Activated CD4-positive, alpha-beta T cell treated with anti-CD3 and anti-CD28 coated beads for 36 hours (primary cell): ENCODE data around the gene RCSD1. TPM values are rescaled to one million over a fixed set of nuclear protein-coding genes. Genes with fewer than 3 reads are reported as not detected.

Source experiments
- ATAC-seq: fragments of 200-7000 bp; cut with Tn5 transposase; one replicate; pipeline ENCODE4 v1.10.0; 2021; ENCODE audit warnings: mild to moderate bottlenecking, moderate library complexity
- CTCF ChIA-PET: fragments of 350-600 bp; sonication (Branson Sonifier 250); formaldehyde crosslinking; loops from one replicate; lab custom pipeline; 2021; ENCODE audit warnings: antibody characterized with exemption; lab: Charles Lee
- POLR2A ChIA-PET: fragments of 350-600 bp; sonication (Branson Sonifier 250); formaldehyde crosslinking; loops from one replicate; lab custom pipeline; 2021; ENCODE audit warnings: antibody characterized with exemption, inconsistent platforms; lab: Charles Lee
- DNase-seq: peaks from one replicate; pipeline ENCODE4 v3.0.0-alpha.2; 2020
- H3K27ac Mint-ChIP-seq: one replicate; pipeline ENCODE4 v1.8.0; 2021; ENCODE audit warnings: mixed read lengths
- H3K27me3 Mint-ChIP-seq: one replicate; pipeline ENCODE4 v1.8.0; 2021; ENCODE audit warnings: mixed read lengths
- H3K36me3 Mint-ChIP-seq: one replicate; pipeline ENCODE4 v1.8.0; 2021; ENCODE audit warnings: low read depth, mixed read lengths
- H3K4me1 Mint-ChIP-seq: one replicate; pipeline ENCODE4 v1.8.0; 2021; ENCODE audit warnings: mixed read lengths
- H3K4me3 Mint-ChIP-seq: one replicate; pipeline ENCODE4 v1.8.0; 2021; ENCODE audit warnings: mild to moderate bottlenecking, moderate library complexity, mixed read lengths
- H3K9me3 Mint-ChIP-seq: one replicate; pipeline ENCODE4 v1.8.0; 2021; ENCODE audit warnings: low read depth, mixed read lengths
- intact Hi-C, 2 experiments: fragments of 100-400 bp; cut with DNase I in 1 of 2; cut with micrococcal nuclease in 1 of 2; formaldehyde crosslinking; loops; one replicate each; pipeline versions ENCODE4 v1.14.2 to v1.15.1; 2022 to 2024; cut with DNase I, micrococcal nuclease
- total RNA-seq, 2 experiments: library from RNA; stranded (reverse); gene quantifications; one replicate each; pipeline ENCODE4 v1.2.3, GENCODE V29; 2021

The RCSD1 gene
- total RNA-seq, 2 experiments from 2014 or later = 59.9 to 62.0 TPM

GRCh38 chr1:167705250-167705649 is 75.2 kb downstream of the RCSD1 start:
- H3K27ac Mint-ChIP-seq = no peak overlapping the region
- H3K4me3 Mint-ChIP-seq = no peak overlapping the region
- ChIA-PET CTCF (interaction anchor here (1.6 to 3.2 kb wide), 2 partner anchors 10 to 17 kb away, joined by 4 to 15 read pairs; no protein-coding TSS in a partner anchor), POLR2A (no interaction called here)
- peaks cover 18% of the 10 kb centered on the region for H3K36me3 Mint-ChIP-seq
- no peak for ATAC-seq
- H3K4me1 Mint-ChIP-seq = peaks cover 25% of the 10 kb centered on the region
- no peak for DNase-seq
- H3K9me3 Mint-ChIP-seq = no peaks in the 10 kb centered on the region
- intact Hi-C loops = no loop called here
- H3K27me3 Mint-ChIP-seq = no peaks in the 10 kb centered on the region

GRCh38 chr1:167706363-167706762 is 76.3 kb downstream of the RCSD1 start:
- H3K27me3 Mint-ChIP-seq = no peaks in the 10 kb centered on the region
- intact Hi-C loops = no loop called here
- no peaks in the 10 kb centered on the region for H3K9me3 Mint-ChIP-seq
- no peak for DNase-seq
- H3K4me3 Mint-ChIP-seq = no peak overlapping the region
- ChIA-PET CTCF (interaction anchor here (0.6 to 3.2 kb wide), 4 partner anchors 8 to 173 kb away, joined by 3 to 15 read pairs (median 5); no protein-coding TSS in a partner anchor), POLR2A (no interaction called here)
- H3K27ac Mint-ChIP-seq = peak overlapping the region; percentile 30
- peaks cover 18% of the 10 kb centered on the region for H3K36me3 Mint-ChIP-seq
- ATAC-seq = no peak
- peaks cover 25% of the 10 kb centered on the region for H3K4me1 Mint-ChIP-seq

GRCh38 chr1:167706931-167707877 is 77.2 kb downstream of the RCSD1 start:
- intact Hi-C loops = no loop called here
- ChIA-PET CTCF (interaction anchor here (0.9 to 1.4 kb wide), 5 partner anchors 9 to 96 kb away, joined by 3 to 7 read pairs (median 3); partner anchors contain the start of gene MPZL1), POLR2A (interaction anchor here (0.6 to 0.7 kb wide), 4 partner anchors 9 to 964 kb away, joined by 3 to 7 read pairs (median 4); no protein-coding TSS in a partner anchor)
- Mint-ChIP-seq H3K36me3 (peaks cover 18% of the 10 kb centered on the region), H3K27ac (peak overlapping the region; percentile 49), H3K27me3 (no peaks in the 10 kb centered on the region), H3K4me1 (peaks cover 25% of the 10 kb centered on the region), H3K4me3 (no peak overlapping the region), H3K9me3 (no peaks in the 10 kb centered on the region)
- DNase-seq = no peak
- peak; percentile 66 for ATAC-seq

- Mint-ChIP-seq H3K27me3 (no peaks in the 10 kb centered on the region), H3K4me1 (peaks cover 27% of the 10 kb centered on the region), H3K36me3 (peaks cover 17% of the 10 kb centered on the region), H3K9me3 (no peaks in the 10 kb centered on the region), H3K4me3 (no peak overlapping the region), H3K27ac (peak overlapping the region; percentile 25)
- ATAC-seq = peak; percentile 70
- intact Hi-C loops = no loop called here
- DNase-seq = peak; percentile 42
- POLR2A ChIA-PET = interaction anchor here (0.6 to 0.7 kb wide), 2 partner anchors 152 to 965 kb away, joined by 3 read pairs; no protein-coding TSS in a partner anchor
- CTCF ChIA-PET = interaction anchor here (0.6 to 1.7 kb wide), 7 partner anchors 10 to 353 kb away, joined by 3 to 7 read pairs (median 3); partner anchors contain the start of gene MPZL1
Observed at GRCh38 chr1:167707942-167708341, 77.9 kb downstream of the RCSD1 start.

GRCh38 chr1:167708940-167709389 is 78.9 kb downstream of the RCSD1 start:
- H3K27me3 Mint-ChIP-seq = no peaks in the 10 kb centered on the region
- peak overlapping the region; percentile 37 for H3K27ac Mint-ChIP-seq
- POLR2A ChIA-PET = no interaction called here
- CTCF ChIA-PET = interaction anchor here (1.0 to 1.7 kb wide), 3 partner anchors 9 to 152 kb away, joined by 3 to 7 read pairs (median 4); no protein-coding TSS in a partner anchor
- H3K36me3 Mint-ChIP-seq = peaks cover 8% of the 10 kb centered on the region
- DNase-seq (no peak), ATAC-seq (no peak)
- intact Hi-C loops = no loop called here
- H3K9me3 Mint-ChIP-seq = no peaks in the 10 kb centered on the region
- no peak overlapping the region for H3K4me3 Mint-ChIP-seq
- H3K4me1 Mint-ChIP-seq = peaks cover 37% of the 10 kb centered on the region

GRCh38 chr1:167710836-167711235 is 80.8 kb downstream of the RCSD1 start:
- Mint-ChIP-seq H3K27ac (no peak overlapping the region), H3K4me1 (peaks cover 44% of the 10 kb centered on the region), H3K9me3 (no peaks in the 10 kb centered on the region), H3K27me3 (no peaks in the 10 kb centered on the region), H3K36me3 (peaks cover 10% of the 10 kb centered on the region), H3K4me3 (no peak overlapping the region)
- POLR2A ChIA-PET = no interaction called here
- no peak for ATAC-seq
- intact Hi-C loops = loop anchor here (5.0 to 10.0 kb wide), 2 partner anchors 254 to 374 kb away; no protein-coding TSS in a partner anchor
- CTCF ChIA-PET = no interaction called here
- DNase-seq = no peak

- CTCF ChIA-PET = interaction anchor here (1.0 kb wide), 1 partner anchor 112 kb away, joined by 3 read pairs; no protein-coding TSS in a partner anchor
Observed at GRCh38 chr1:167711797-167712196, 81.8 kb downstream of the RCSD1 start.

GRCh38 chr1:167713330-167714081 is 83.5 kb downstream of the RCSD1 start:
- no peaks in the 10 kb centered on the region for H3K9me3 Mint-ChIP-seq
- DNase-seq (peak; percentile 45), ATAC-seq (no peak)
- ChIA-PET CTCF (interaction anchor here (0.7 to 2.3 kb wide), 4 partner anchors 8 to 158 kb away, joined by 3 to 15 read pairs (median 8); no protein-coding TSS in a partner anchor), POLR2A (interaction anchor here (0.6 kb wide), 3 partner anchors 10 to 40 kb away, joined by 3 to 4 read pairs (median 3); no protein-coding TSS in a partner anchor)
- peak overlapping the region; percentile 79 for H3K27ac Mint-ChIP-seq
- peaks cover 8% of the 10 kb centered on the region for H3K36me3 Mint-ChIP-seq
- H3K4me3 Mint-ChIP-seq = peak overlapping the region; percentile 83
- intact Hi-C loops = loop anchor here (1.0 to 10.0 kb wide), 9 partner anchors 83 to 874 kb away; partner anchors contain the start of genes DCAF6 (in 1 of the 2), POGK (in 1 of the 2), RCSD1 (in 1 of the 2) and SFT2D2 (in 1 of the 2)
- no peaks in the 10 kb centered on the region for H3K27me3 Mint-ChIP-seq
- H3K4me1 Mint-ChIP-seq = peaks cover 32% of the 10 kb centered on the region

More at GRCh38 chr1:167711797-167712196, 81.8 kb downstream of the RCSD1 start:
- POLR2A ChIA-PET = no interaction called here
- no peak for ATAC-seq
- no peak overlapping the region for H3K27ac Mint-ChIP-seq
- peaks cover 8% of the 10 kb centered on the region for H3K36me3 Mint-ChIP-seq
- H3K4me3 Mint-ChIP-seq = no peak overlapping the region
- no peaks in the 10 kb centered on the region for H3K27me3 Mint-ChIP-seq
- no peaks in the 10 kb centered on the region for H3K9me3 Mint-ChIP-seq
- intact Hi-C loops = loop anchor here (5.0 to 10.0 kb wide), 2 partner anchors 254 to 373 kb away; no protein-coding TSS in a partner anchor
- DNase-seq = no peak
- peaks cover 43% of the 10 kb centered on the region for H3K4me1 Mint-ChIP-seq

GRCh38 chr1:167714098-167714438 is 84.0 kb downstream of the RCSD1 start:
- intact Hi-C loops = loop anchor here (1.0 to 10.0 kb wide), 9 partner anchors 84 to 875 kb away; partner anchors contain the start of genes DCAF6 (in 1 of the 2), POGK (in 1 of the 2), RCSD1 (in 1 of the 2) and SFT2D2 (in 1 of the 2)
- ChIA-PET CTCF (interaction anchor here (1.0 to 2.3 kb wide), 4 partner anchors 9 to 113 kb away, joined by 4 to 16 read pairs (median 14); no protein-coding TSS in a partner anchor), POLR2A (interaction anchor here (0.6 to 1.0 kb wide), 2 partner anchors 39 to 506 kb away, joined by 3 read pairs; no protein-coding TSS in a partner anchor)
- peak overlapping the region; percentile 83 for H3K4me3 Mint-ChIP-seq
- peaks cover 8% of the 10 kb centered on the region for H3K36me3 Mint-ChIP-seq
- peaks cover 29% of the 10 kb centered on the region for H3K4me1 Mint-ChIP-seq
- peak; percentile 88 for DNase-seq
- ATAC-seq = peak; percentile 63
- H3K9me3 Mint-ChIP-seq = no peaks in the 10 kb centered on the region
- H3K27ac Mint-ChIP-seq = peak overlapping the region; percentile 79
- no peaks in the 10 kb centered on the region for H3K27me3 Mint-ChIP-seq
